NCI-H69 (cell line): Measurements from ENCODE around the gene ITPR1.
"Not testable (repeated sequence)": the region's sequence is repeated elsewhere in the genome, so short reads cannot be mapped to it uniquely, and the experiment has no call there.

ENCODE experiments used
- DNase-seq: peaks from one replicate; lab custom pipeline; 2025; lab: John Stamatoyannopoulos, UW

Gene ITPR1

GRCh38 chr3:4597208-4597985 is 104.2 kb downstream of the ITPR1 start:
- DNase-seq, result no peak

- not testable (repeated sequence) for DNase-seq
Measured at GRCh38 chr3:4598232-4598631, 105.1 kb downstream of the ITPR1 start.

- DNase-seq, result no peak
Measured at GRCh38 chr3:4599612-4600011, 106.5 kb downstream of the ITPR1 start.

DNA sequence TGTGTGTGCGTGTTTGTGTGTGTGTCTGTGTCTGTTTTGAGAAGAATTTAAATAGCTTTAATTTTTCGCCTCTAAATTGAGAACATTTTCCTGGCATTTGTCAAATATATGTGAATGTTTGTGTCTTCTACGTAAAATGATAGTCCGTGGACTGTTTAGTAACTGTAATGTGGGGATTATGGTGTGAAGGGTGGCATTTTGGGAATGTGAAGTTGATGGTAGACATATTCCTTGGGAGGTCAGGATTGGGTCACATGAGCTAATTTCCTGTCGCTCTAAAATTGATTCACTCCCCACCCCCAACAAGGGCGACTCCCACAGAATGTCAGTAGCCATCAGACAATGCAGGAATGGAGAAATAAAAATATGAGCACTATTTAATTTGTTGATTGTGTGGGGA is 107.3 kb downstream of the ITPR1 start:
- DNase-seq, result no peak

- DNase-seq, result no peak
Measured at GRCh38 chr3:4601892-4602291, 108.7 kb downstream of the ITPR1 start.

GRCh38 chr3:4604693-4605092 is 111.5 kb downstream of the ITPR1 start:
- no peak for DNase-seq

DNA sequence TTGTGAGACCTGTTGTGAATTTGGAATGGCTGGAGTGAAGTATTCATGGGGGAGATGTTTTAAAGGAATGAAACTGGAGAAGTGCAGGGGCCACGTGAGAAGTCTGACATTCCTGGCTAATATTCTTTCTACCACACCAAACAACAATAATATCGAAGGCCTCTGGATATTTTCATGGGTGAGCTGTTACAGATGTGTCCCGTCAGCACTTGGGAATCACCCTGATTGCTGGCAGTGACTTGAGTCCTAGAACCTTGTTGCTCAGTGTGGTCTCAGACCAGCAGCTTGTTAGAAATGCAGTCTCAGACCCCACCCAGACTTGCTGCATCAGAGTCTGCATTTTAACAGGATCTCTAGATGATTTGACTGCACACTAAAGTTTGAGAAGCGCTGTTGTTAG is 113.8 kb downstream of the ITPR1 start:
- no peak for DNase-seq

DNA sequence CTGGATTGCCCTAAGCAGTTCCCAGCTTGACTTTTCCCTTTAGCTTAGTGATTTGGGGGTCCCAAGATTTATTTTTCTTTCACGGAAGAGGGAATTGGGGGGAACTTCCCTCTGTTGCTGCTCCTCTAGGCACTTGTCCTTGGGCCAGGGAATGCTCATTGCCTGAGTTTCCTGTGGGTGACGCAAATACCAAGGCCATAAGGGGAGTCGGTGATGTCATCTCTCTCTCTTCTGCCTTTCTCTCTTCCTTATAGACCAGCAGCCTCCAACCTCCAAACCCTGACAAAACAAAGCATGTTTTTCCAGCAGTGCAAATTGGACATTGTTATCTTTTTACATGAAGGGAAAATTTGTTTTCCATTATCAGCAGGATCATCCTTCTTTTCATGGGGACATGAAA is 120.2 kb downstream of the ITPR1 start:
- no peak for DNase-seq

DNA sequence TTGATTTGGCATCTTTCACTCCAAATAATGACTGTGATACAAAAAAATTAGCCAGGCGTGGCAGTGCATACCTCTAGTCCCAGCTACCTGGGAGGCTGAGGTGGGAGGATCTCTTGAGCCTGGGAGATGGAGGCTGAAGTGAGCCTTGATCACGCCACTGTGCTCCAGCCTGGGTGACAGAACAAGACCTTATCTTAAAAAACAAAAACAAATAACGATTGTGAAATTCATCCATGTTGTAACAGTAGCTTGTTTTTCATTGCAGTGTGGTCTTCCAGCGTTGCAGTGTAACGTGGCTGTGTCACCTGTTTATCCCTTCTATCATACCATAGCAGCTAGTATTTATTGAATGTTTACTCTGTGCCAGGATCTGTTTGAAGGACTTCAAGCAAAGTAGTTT is 120.9 kb downstream of the ITPR1 start:
- DNase-seq, result no peak

DNA sequence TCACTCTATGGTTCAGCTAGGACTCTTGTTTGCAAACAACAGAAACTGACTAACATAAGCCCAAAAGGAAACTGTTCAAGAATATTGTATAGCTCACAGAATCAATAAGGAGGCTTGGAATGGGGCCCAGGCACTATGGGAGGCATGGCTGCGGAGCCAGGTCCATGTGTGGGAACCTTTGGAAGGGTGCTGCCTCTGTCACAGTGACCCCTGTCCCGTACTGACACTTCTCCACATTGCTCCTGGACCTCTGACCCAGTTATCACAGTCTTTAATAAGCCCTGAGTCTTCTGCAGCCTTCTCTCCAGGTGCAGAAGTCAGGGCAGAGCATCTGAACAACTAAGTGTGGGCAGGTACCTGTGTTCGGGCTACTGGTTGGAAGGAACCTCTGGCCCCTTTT is 121.8 kb downstream of the ITPR1 start:
- DNase-seq, result no peak

GRCh38 chr3:4615750-4616149 is 122.6 kb downstream of the ITPR1 start:
- DNase-seq, result no peak

- no peak for DNase-seq
Measured at GRCh38 chr3:4623421-4623999, 130.4 kb downstream of the ITPR1 start.

- DNase-seq, result no peak
Measured at GRCh38 chr3:4627651-4628375, 134.7 kb downstream of the ITPR1 start.

DNA sequence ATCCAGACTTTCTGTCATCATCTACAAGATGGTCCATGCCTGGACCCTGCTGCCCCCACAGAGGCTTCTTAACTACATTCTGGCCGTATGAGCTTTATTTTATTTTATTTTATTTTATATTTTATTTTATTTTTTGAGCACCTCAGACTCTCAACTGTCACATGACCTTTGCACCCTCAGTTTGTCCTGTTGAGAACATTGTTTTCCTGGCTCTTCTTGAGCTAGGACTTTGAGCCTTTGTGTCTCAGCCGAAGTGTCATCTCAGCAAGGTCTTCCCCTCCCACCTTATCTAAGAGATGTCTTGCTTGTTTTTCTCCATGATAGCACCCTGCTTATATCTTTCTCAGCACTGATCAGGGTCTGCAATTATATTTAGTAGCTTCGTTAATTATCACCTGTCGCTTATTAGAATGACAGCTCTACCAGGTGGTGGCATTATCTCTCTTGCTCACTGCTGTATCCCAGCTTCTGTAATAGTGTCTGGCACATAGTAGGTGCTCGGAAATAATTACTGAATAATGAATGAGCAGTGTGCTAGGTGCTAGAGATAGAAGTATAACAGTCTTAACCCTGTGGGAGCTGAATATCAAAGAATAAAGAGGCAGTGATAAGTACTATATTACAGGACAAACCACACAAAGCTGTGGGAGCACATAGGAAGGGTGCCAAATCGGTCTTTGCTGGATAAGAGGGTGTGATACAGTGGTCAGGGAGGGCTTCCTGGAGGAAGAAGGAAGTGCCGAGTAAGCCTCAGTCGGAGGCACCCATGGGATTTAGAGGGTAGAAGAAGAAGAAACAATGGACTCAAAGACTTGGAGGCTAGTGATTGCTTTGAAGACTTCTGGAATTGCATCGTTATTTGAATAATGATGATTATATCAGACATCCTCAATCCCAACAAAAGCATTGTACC is 136.2 kb downstream of the ITPR1 start:
- DNase-seq, result no peak

DNA sequence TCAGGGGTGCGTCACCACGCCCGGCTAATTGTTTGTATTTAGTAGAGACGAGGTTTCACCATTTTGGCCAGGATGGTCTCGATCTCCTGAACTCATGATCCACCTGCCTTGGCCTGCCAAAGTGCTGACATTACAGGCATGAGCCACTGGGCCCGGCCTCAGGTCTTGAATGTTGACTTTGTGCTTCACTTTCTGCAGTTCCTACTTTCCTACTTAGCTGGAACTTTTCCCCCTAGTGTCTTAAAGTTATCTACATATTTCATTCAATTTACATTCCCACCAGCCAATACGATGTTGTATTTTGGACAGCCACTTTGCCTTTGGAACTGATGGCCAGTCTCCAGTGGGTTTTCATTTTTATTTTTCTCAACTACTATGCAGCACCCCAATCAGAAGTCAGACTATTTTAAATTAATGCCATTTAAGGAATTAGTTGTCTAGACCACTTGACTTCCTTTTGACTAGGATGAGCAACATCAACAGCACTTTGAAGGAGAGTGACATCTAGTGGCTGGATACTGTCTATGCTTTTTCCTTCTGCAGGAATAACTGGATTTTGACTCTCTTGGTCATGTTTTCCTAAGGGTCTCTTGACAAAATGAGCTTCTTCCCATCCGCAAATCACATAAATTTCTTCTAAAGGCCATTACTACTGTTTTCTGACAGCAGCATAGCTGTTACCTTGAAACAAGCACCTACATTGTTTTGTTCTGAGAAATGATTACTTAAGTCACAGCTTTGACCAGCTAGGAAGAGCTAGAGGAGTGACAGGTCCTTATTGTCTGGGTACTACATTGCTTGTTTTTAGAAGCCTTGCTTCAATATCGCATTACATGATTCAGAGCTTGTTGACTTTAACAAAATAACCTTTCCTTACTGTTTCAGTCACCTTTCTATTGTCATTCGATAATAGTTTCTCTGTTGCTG is 140.2 kb downstream of the ITPR1 start:
- peak; percentile 51 for DNase-seq

GRCh38 chr3:4634894-4635293 is 141.7 kb downstream of the ITPR1 start:
- DNase-seq, result no peak

DNA sequence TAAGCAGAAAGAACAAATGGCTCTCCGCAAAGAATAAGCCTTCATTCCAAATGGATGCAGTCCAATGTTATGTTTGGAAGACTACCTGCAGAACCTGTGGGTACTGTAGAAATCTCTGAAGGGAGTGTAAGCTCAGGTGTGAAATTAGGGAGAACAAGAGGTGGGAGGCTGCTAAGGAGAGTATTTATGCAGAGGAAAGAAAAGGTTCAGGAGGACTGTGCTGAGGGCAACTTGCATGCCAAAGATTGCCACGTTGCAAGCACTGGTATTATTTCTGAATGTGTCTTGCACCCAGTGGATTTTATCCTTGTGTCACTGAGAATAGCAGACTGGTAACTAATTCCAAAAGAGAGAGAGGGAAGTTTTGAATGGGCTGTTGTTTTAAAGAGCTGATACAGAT is 144.1 kb downstream of the ITPR1 start:
- DNase-seq, result no peak

DNA sequence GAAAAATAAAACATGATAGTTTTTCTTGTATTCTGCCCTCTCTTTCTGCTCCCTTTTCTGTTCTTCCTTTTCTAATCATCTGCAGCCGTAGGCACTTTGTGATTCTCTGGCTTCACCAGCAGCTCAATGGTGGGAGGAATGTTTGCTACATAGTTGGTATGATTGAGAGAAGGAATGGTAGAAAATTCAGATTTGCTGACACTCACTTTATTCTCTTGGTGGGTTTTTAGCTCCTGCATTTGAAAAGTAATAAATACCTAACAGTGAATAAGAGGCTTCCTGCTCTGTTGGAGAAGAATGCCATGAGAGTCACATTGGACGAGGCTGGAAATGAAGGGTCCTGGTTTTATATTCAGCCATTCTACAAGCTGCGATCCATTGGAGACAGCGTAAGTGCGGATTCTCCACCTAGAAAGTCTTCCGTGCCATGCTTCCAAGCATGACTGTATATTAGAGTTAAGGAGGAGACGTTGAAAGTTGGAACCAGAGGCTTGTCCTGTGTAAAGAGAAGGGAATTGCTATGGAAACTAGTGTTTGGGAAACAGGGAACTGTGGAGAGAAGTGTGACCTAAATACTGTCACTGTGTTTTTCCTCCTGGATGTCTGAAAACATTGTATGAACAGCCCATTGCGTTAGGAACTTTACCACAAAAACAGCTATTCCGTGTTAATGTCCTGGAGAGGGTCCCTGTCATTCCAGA is 148.9 kb downstream of the ITPR1 start:
- DNase-seq, result no peak

- no peak for DNase-seq
Measured at GRCh38 chr3:4642611-4643010, 149.5 kb downstream of the ITPR1 start.

DNA sequence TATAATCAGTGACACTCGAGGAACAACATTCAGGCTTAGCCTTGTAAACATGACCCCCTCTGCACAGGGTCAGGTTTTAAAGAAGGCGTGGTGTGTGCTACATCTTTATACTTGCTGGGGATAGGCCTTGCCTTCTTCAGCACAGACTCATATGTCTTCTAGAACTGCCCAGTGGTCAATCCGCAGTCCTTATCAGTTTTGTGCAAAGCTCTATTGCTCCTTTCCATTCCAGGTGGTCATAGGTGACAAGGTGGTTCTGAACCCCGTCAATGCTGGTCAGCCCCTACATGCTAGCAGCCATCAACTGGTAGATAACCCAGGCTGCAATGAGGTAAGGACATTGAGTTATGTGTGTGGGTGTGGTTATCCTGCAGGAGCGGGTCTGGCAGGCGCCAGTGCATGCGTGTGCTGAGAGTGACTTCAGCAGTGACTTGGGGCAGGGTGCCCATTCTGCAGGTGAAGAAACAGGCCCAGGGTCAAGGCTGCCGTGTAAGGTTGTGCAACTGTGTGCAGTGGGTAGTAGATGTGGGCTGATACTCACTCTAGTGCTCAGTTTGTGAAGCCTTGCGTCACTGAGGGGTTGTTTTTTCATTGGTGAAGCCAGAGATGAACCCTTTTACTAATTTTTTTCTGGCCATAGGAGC is 150.9 kb downstream of the ITPR1 start:
- DNase-seq, result no peak
